ENCODE measurements around the gene PMS2. TPM values are rescaled to one million over a fixed set of nuclear protein-coding genes. Genes with fewer than 3 reads are reported as not detected.
"Not testable (repeated sequence)": the region's sequence is repeated elsewhere in the genome, so short reads cannot be mapped to it uniquely, and the experiment has no call there.

PMS2 gene
- total and polyA plus RNA-seq, 4 donors: 1.9 to 7.2 (median 4.9) TPM

DNA sequence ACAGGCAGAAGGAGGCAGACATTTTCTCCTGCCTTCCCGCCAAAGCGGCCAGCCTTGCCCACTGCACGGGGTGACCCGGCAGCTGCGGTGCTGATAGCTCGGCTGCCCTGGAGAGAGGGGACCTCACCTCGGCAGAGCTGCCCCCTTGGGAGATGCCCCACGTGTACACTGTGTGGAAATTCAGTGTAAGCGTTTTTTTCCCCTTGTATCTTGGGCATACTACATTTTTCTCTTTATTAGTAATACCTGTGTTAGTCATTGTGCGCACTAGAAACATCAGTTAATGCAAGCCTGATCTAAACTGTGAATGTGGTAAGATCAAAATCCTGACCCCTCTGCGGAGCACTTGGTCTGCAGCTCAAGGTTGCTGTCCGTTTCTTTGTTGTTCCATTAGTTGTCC, 84.2 kb downstream of the PMS2 start:
- 94% methylated on average over 2 of the region's 12 CpGs for WGBS
- H3K36me3 ChIP-seq (ENCODE audit: control insufficient read depth in 4 of 4, insufficient read depth in 3 of 4, low read depth in 1 of 4, low read length in 3 of 4); H3K27ac ChIP-seq (ENCODE audit: low read depth in 1 of 2, low read length in 2 of 2); H3K4me3 ChIP-seq (ENCODE audit: low read depth in 1 of 3, low read length in 3 of 3); H3K9ac ChIP-seq (ENCODE audit: low read depth in 1 of 2, low read length in 2 of 2); H3K4me1 ChIP-seq (ENCODE audit: control insufficient read depth in 4 of 4, insufficient read depth in 4 of 4, low read length in 3 of 4); DNase-seq (ENCODE audit: low spot score); H3K9me3 ChIP-seq (ENCODE audit: control insufficient read depth in 4 of 4, low read length in 3 of 4); H3K27me3 ChIP-seq (ENCODE audit: control insufficient read depth in 4 of 4, insufficient read depth in 4 of 4, low read length in 3 of 4): not testable (repeated sequence)

DNA sequence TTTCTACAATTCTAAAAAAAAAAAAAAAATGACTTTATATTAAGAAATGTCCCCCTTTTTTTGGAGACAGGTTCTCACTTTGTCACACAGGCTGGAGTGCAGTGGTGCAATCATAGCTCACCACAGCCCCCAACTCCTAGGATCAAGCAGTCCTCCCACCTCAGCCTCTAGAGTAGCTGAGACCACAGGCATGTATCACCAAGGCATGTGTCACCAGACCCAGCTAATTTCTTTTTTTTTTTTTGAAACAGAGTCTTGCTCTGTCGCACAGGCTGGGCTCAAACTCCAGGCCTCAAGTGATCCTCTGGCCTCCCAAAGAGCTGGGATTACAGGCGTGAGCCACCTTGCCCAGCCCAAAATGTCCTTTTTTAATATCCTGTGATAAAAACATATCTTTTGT, 84.7 kb downstream of the PMS2 start:
- not testable (repeated sequence) for H3K27ac ChIP-seq (ENCODE audit: low read depth in 1 of 2, low read length in 2 of 2); DNase-seq (ENCODE audit: low spot score); H3K9ac ChIP-seq (ENCODE audit: low read depth in 1 of 2, low read length in 2 of 2); H3K4me3 ChIP-seq (ENCODE audit: low read depth in 1 of 3, low read length in 3 of 3); H3K27me3 ChIP-seq (ENCODE audit: control insufficient read depth in 4 of 4, insufficient read depth in 4 of 4, low read length in 3 of 4); H3K36me3 ChIP-seq (ENCODE audit: control insufficient read depth in 4 of 4, insufficient read depth in 3 of 4, low read depth in 1 of 4, low read length in 3 of 4); H3K9me3 ChIP-seq (ENCODE audit: control insufficient read depth in 4 of 4, low read length in 3 of 4); H3K4me1 ChIP-seq (ENCODE audit: control insufficient read depth in 4 of 4, insufficient read depth in 4 of 4, low read length in 3 of 4)
- 100% methylated on average over 1 of the region's 2 CpGs for WGBS

Small RNA genes within 50 kb of the gene (small RNA-seq; reads per million reads assigned to genes)
- gene RF00019 (not detected), gene RNU6-218P (not detected), gene SNORA80D (0.71 reads per million, percentile 69 among the genes with 10 or more reads in this experiment)

Other genes starting within 250 kb of the PMS2 start
- gene RNF216, start 227.4 kb downstream of the PMS2 start, total RNA-seq: 10 to 100 TPM; 12.1 to 19.4 TPM
- gene RNF216, start 227.4 kb downstream of the PMS2 start, polyA plus RNA-seq: 1 to 10 TPM; 6.4 to 7.1 TPM
- gene OCM, start 128.3 kb downstream of the PMS2 start, total RNA-seq: not detected
- gene OCM, start 128.3 kb downstream of the PMS2 start, polyA plus RNA-seq: not detected
- 10 to 100 TPM; 21.2 to 33.0 TPM for gene CCZ1, start 110.3 kb downstream of the PMS2 start, total RNA-seq
- 10 to 100 TPM; 24.8 to 26.2 TPM for gene CCZ1, start 110.3 kb downstream of the PMS2 start, polyA plus RNA-seq
- gene RSPH10B, start 38.4 kb downstream of the PMS2 start, total RNA-seq: under 1 TPM; 0.05 to 0.33 TPM
- under 1 TPM; 0.05 to 0.11 TPM for gene RSPH10B, start 38.4 kb downstream of the PMS2 start, polyA plus RNA-seq
- 10 to 100 TPM; 28.7 to 30.3 TPM for gene AIMP2, start 223 bp upstream of the PMS2 start, total RNA-seq
- gene AIMP2, start 223 bp upstream of the PMS2 start, polyA plus RNA-seq: 10 to 100 TPM; 39.6 to 41.7 TPM
- not detected for gene ANKRD61, start 22.3 kb upstream of the PMS2 start, total RNA-seq
- gene ANKRD61, start 22.3 kb upstream of the PMS2 start, polyA plus RNA-seq: under 1 TPM; 0.08 to 0.42 TPM
- 100 to 1,000 TPM; 119 to 356 TPM for gene EIF2AK1, start 50.1 kb upstream of the PMS2 start, total RNA-seq
- 10 to 100 TPM; 33.7 to 46.9 TPM for gene EIF2AK1, start 50.1 kb upstream of the PMS2 start, polyA plus RNA-seq
- gene USP42, start 95.9 kb upstream of the PMS2 start, total RNA-seq: 1 to 10 TPM; 2.7 to 4.0 TPM
- 1 to 10 TPM; 1.6 to 2.2 TPM for gene USP42, start 95.9 kb upstream of the PMS2 start, polyA plus RNA-seq